ENCODE results near the gene RAB3B. TPM values are rescaled to one million over a fixed set of nuclear protein-coding genes. Genes with fewer than 3 reads are reported as not detected.

RAB3B gene
- total RNA-seq, result under 1 TPM; 0.11 to 0.13 TPM
- polyA plus RNA-seq, result 0.01 TPM

GRCh38 chr1:51990478-51990965, at the start of gene RAB3B:
Gene RAB3B, minus strand, starts transcription at chr1:51990700. Its CDS starts 13,583 bp downstream, at chr1:51977117.
- Mint-ChIP-seq H3K36me3 (peaks cover 0 to 3% (median 2%) of the 10 kb centered on the region in 3 donors), H3K4me3 (peak within 1 kb of the TSS; percentile 80 to 90 (median 86)), H3K27me3 (peaks cover 29 to 32% of the 10 kb centered on the region in 2 donors), H3K9me3 (no peaks in the 10 kb centered on the region), H3K27ac (peak within 1 kb of the TSS in 4 of 8 donors; percentile 36 to 81 (median 54)), H3K4me1 (peaks cover 13 to 17% (median 15%) of the 10 kb centered on the region in 3 donors)
- peak within 1 kb of the TSS; percentile 47 for H3K4me3 ChIP-seq (ENCODE audit: low read length)
- H3K27ac ChIP-seq (ENCODE audit: low read depth, low read length), result no peak within 1 kb of the TSS
- H3K4me1 ChIP-seq (ENCODE audit: insufficient read depth, low read length), result peaks cover 6% of the 10 kb centered on the region
- ChIA-PET POLR2A (no interaction called here), CTCF (no interaction called here)
- H3K27me3 ChIP-seq (ENCODE audit: insufficient read depth, low read length, poor library complexity, severe bottlenecking), result peaks cover 9% of the 10 kb centered on the region
- H3K36me3 ChIP-seq (ENCODE audit: insufficient read depth, low read length), result no peaks in the 10 kb centered on the region
- H3K9me3 ChIP-seq (ENCODE audit: low read length), result no peaks in the 10 kb centered on the region
- peak; percentile 55 to 82 (median 60) for DNase-seq

GRCh38 chr1:52037909-52038308, 47.4 kb upstream of the RAB3B start:
- Mint-ChIP-seq H3K27ac (peak overlapping the region in 3 of 8 donors; percentile 56 to 61 (median 58)), H3K27me3 (peaks cover 0 to 2% of the 10 kb centered on the region in 2 donors), H3K4me1 (peaks cover 11 to 12% (median 11%) of the 10 kb centered on the region in 3 donors), H3K9me3 (no peaks in the 10 kb centered on the region), H3K4me3 (no peak overlapping the region), H3K36me3 (peaks cover 0 to 58% (median 6%) of the 10 kb centered on the region in 3 donors)
- H3K36me3 ChIP-seq (ENCODE audit: insufficient read depth, low read length), result no peaks in the 10 kb centered on the region
- POLR2A ChIA-PET, result no interaction called here
- CTCF ChIA-PET, result no interaction called here
- no peak overlapping the region for H3K4me3 ChIP-seq (ENCODE audit: low read length)
- H3K27ac ChIP-seq (ENCODE audit: low read depth, low read length), result no peak overlapping the region
- no peak for DNase-seq
- no peaks in the 10 kb centered on the region for H3K9me3 ChIP-seq (ENCODE audit: low read length)
- H3K4me1 ChIP-seq (ENCODE audit: insufficient read depth, low read length), result peaks cover 7% of the 10 kb centered on the region
- no peaks in the 10 kb centered on the region for H3K27me3 ChIP-seq (ENCODE audit: insufficient read depth, low read length, poor library complexity, severe bottlenecking)

- Histone ChIP-seq H3K36me3 (ENCODE audit: insufficient read depth, low read length) (no peaks in the 10 kb centered on the region), H3K27me3 (ENCODE audit: insufficient read depth, low read length, poor library complexity, severe bottlenecking) (no peaks in the 10 kb centered on the region), H3K4me3 (ENCODE audit: low read length) (no peak overlapping the region), H3K9me3 (ENCODE audit: low read length) (no peaks in the 10 kb centered on the region), H3K4me1 (ENCODE audit: insufficient read depth, low read length) (peaks cover 11% of the 10 kb centered on the region), H3K27ac (ENCODE audit: low read depth, low read length) (no peak overlapping the region)
- ChIA-PET CTCF (interaction anchor here (0.7 kb wide), 1 partner anchor 434 kb away, joined by 4 read pairs; no protein-coding TSS in a partner anchor), POLR2A (no interaction called here)
- Mint-ChIP-seq H3K4me1 (peaks cover 12 to 17% (median 13%) of the 10 kb centered on the region in 3 donors), H3K27ac (no peak overlapping the region), H3K27me3 (peaks cover 0 to 2% of the 10 kb centered on the region in 2 donors), H3K4me3 (no peak overlapping the region), H3K9me3 (no peaks in the 10 kb centered on the region), H3K36me3 (peaks cover 0 to 63% (median 6%) of the 10 kb centered on the region in 3 donors)
- no peak for DNase-seq
These were observed 46.9 kb upstream of the RAB3B start for GRCh38 chr1:52037402-52037814.

- H3K36me3 Mint-ChIP-seq, result peaks cover 0 to 53% (median 14%) of the 10 kb centered on the region in 3 donors
- DNase-seq, result no peak
- Histone ChIP-seq H3K27me3 (ENCODE audit: insufficient read depth, low read length, poor library complexity, severe bottlenecking) (no peaks in the 10 kb centered on the region), H3K27ac (ENCODE audit: low read depth, low read length) (peak overlapping the region; percentile 91), H3K4me1 (ENCODE audit: insufficient read depth, low read length) (peaks cover 30% of the 10 kb centered on the region), H3K9me3 (ENCODE audit: low read length) (no peaks in the 10 kb centered on the region), H3K4me3 (ENCODE audit: low read length) (peak overlapping the region; percentile 74), H3K36me3 (ENCODE audit: insufficient read depth, low read length) (no peaks in the 10 kb centered on the region)
- H3K9me3 Mint-ChIP-seq, result no peaks in the 10 kb centered on the region
- H3K27ac Mint-ChIP-seq, result peak overlapping the region; percentile 90 to 98 (median 96)
- H3K27me3 Mint-ChIP-seq, result peaks cover 0 to 4% of the 10 kb centered on the region in 2 donors
- ChIA-PET CTCF (interaction anchor here (1.2 kb wide), 1 partner anchor 154 kb away, joined by 5 read pairs; no protein-coding TSS in a partner anchor), POLR2A (interaction anchor here (0.7 to 1.7 kb wide), 4 partner anchors 10 to 370 kb away, joined by 3 to 23 read pairs (median 4); partner anchors contain the start of genes BTF3L4, ORC1, PRPF38A and TXNDC12)
- peak overlapping the region; percentile 93 to 99 (median 93) for H3K4me3 Mint-ChIP-seq
- H3K4me1 Mint-ChIP-seq, result peaks cover 33 to 49% (median 43%) of the 10 kb centered on the region in 3 donors
These were observed 43.5 kb upstream of the RAB3B start for GRCh38 chr1:52034050-52034384.

GRCh38 chr1:52033190-52034049, 42.9 kb upstream of the RAB3B start, which contains the start of gene KTI12:
Gene KTI12, minus strand, starts transcription at chr1:52033810. Its CDS starts 49 bp downstream, at chr1:52033761.
- no peaks in the 10 kb centered on the region for H3K9me3 ChIP-seq (ENCODE audit: low read length)
- no peaks in the 10 kb centered on the region for H3K9me3 Mint-ChIP-seq
- peak within 1 kb of the TSS; percentile 74 for H3K4me3 ChIP-seq (ENCODE audit: low read length)
- CTCF ChIA-PET, result interaction anchor here (0.7 to 1.4 kb wide), 4 partner anchors 17 to 154 kb away, joined by 3 to 5 read pairs (median 3); partner anchors contain the start of genes BTF3L4 and TXNDC12
- H3K27me3 ChIP-seq (ENCODE audit: insufficient read depth, low read length, poor library complexity, severe bottlenecking), result no peaks in the 10 kb centered on the region
- peak; percentile 82 to 95 (median 89) for DNase-seq
- no peaks in the 10 kb centered on the region for H3K36me3 ChIP-seq (ENCODE audit: insufficient read depth, low read length)
- H3K4me1 ChIP-seq (ENCODE audit: insufficient read depth, low read length), result peaks cover 30% of the 10 kb centered on the region
- POLR2A ChIA-PET, result interaction anchor here (0.7 to 1.7 kb wide), 4 partner anchors 11 to 371 kb away, joined by 3 to 23 read pairs (median 4); partner anchors contain the start of genes BTF3L4, ORC1, PRPF38A and TXNDC12
- H3K27ac Mint-ChIP-seq, result peak within 1 kb of the TSS; percentile 90 to 98 (median 96)
- peaks cover 33 to 49% (median 44%) of the 10 kb centered on the region in 3 donors for H3K4me1 Mint-ChIP-seq
- peaks cover 0 to 4% of the 10 kb centered on the region in 2 donors for H3K27me3 Mint-ChIP-seq
- H3K27ac ChIP-seq (ENCODE audit: low read depth, low read length), result peak within 1 kb of the TSS; percentile 91
- peaks cover 0 to 50% (median 13%) of the 10 kb centered on the region in 3 donors for H3K36me3 Mint-ChIP-seq
- H3K4me3 Mint-ChIP-seq, result peak within 1 kb of the TSS; percentile 93 to 99 (median 93)

- Histone ChIP-seq H3K9me3 (ENCODE audit: low read length) (no peaks in the 10 kb centered on the region), H3K27ac (ENCODE audit: low read depth, low read length) (peak overlapping the region; percentile 91), H3K4me3 (ENCODE audit: low read length) (peak overlapping the region; percentile 74), H3K27me3 (ENCODE audit: insufficient read depth, low read length, poor library complexity, severe bottlenecking) (no peaks in the 10 kb centered on the region), H3K36me3 (ENCODE audit: insufficient read depth, low read length) (no peaks in the 10 kb centered on the region), H3K4me1 (ENCODE audit: insufficient read depth, low read length) (peaks cover 30% of the 10 kb centered on the region)
- ChIA-PET CTCF (interaction anchor here (0.9 to 1.4 kb wide), 3 partner anchors 22 to 153 kb away, joined by 3 to 5 read pairs (median 3); partner anchors contain the start of genes BTF3L4 and TXNDC12), POLR2A (interaction anchor here (0.5 to 1.7 kb wide), 4 partner anchors 20 to 372 kb away, joined by 4 to 23 read pairs (median 5); partner anchors contain the start of genes BTF3L4, ORC1, PRPF38A and TXNDC12)
- peak overlapping the region; percentile 93 to 99 (median 93) for H3K4me3 Mint-ChIP-seq
- peaks cover 0 to 3% of the 10 kb centered on the region in 2 donors for H3K27me3 Mint-ChIP-seq
- peaks cover 37 to 49% (median 47%) of the 10 kb centered on the region in 3 donors for H3K4me1 Mint-ChIP-seq
- peak overlapping the region; percentile 90 to 98 (median 96) for H3K27ac Mint-ChIP-seq
- peaks cover 0 to 49% (median 12%) of the 10 kb centered on the region in 3 donors for H3K36me3 Mint-ChIP-seq
- H3K9me3 Mint-ChIP-seq, result no peaks in the 10 kb centered on the region
- peak in 1 of 5 donors; percentile 48 for DNase-seq
These were observed 42.3 kb upstream of the RAB3B start for GRCh38 chr1:52032785-52033131.

- peak in 1 of 5 donors; percentile 2 for DNase-seq
- peak overlapping the region; percentile 91 for H3K27ac ChIP-seq (ENCODE audit: low read depth, low read length)
- peak overlapping the region; percentile 36 to 98 (median 94) for H3K27ac Mint-ChIP-seq
These were observed 41.8 kb upstream of the RAB3B start for GRCh38 chr1:52032124-52032784.

More at GRCh38 chr1:52032124-52032784, 41.8 kb upstream of the RAB3B start:
- Histone ChIP-seq H3K9me3 (ENCODE audit: low read length) (no peaks in the 10 kb centered on the region), H3K4me3 (ENCODE audit: low read length) (peak overlapping the region; percentile 74), H3K36me3 (ENCODE audit: insufficient read depth, low read length) (no peaks in the 10 kb centered on the region), H3K27me3 (ENCODE audit: insufficient read depth, low read length, poor library complexity, severe bottlenecking) (no peaks in the 10 kb centered on the region), H3K4me1 (ENCODE audit: insufficient read depth, low read length) (peaks cover 30% of the 10 kb centered on the region)
- H3K36me3 Mint-ChIP-seq, result peaks cover 0 to 47% (median 12%) of the 10 kb centered on the region in 3 donors
- H3K4me1 Mint-ChIP-seq, result peaks cover 37 to 49% (median 47%) of the 10 kb centered on the region in 3 donors
- H3K4me3 Mint-ChIP-seq, result peak overlapping the region; percentile 93 to 99 (median 93)
- H3K27me3 Mint-ChIP-seq, result peaks cover 0 to 2% of the 10 kb centered on the region in 2 donors
- ChIA-PET POLR2A (interaction anchor here (0.5 to 1.7 kb wide), 2 partner anchors 24 to 331 kb away, joined by 5 to 23 read pairs; partner anchors contain the start of genes BTF3L4 and TXNDC12), CTCF (interaction anchor here (1.4 kb wide), 1 partner anchor 24 kb away, joined by 3 read pairs; the partner anchor contains the start of gene BTF3L4)
- no peaks in the 10 kb centered on the region for H3K9me3 Mint-ChIP-seq

All from CD8-positive, alpha-beta memory T cell (primary cell).